ENCODE measurements around the gene ZSWIM5.
"Not testable (repeated sequence)": the region's sequence is repeated elsewhere in the genome, so short reads cannot be mapped to it uniquely, and the experiment has no call there.

The ZSWIM5 gene

DNA sequence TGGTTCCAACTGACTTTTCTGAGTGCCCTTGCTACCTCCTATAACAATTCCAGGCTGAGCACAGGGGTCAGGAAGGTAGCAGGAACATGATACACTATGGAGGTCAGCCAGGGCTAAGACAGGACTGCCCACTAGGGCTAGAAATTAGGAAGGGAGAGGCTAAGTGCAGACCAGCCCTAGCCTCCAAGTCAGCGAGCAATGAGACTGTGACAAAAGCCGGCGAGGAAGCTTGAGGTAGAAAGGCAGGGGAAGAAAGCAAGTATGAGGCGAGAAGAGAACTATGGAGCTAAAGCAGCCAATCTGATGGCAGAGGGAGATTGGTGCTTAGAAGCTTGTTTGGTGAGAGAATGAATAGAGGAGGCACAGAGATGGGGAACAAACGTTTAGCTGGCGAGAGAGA, 189.6 kb downstream of the ZSWIM5 start:
- DNase-seq = no peak

DNA sequence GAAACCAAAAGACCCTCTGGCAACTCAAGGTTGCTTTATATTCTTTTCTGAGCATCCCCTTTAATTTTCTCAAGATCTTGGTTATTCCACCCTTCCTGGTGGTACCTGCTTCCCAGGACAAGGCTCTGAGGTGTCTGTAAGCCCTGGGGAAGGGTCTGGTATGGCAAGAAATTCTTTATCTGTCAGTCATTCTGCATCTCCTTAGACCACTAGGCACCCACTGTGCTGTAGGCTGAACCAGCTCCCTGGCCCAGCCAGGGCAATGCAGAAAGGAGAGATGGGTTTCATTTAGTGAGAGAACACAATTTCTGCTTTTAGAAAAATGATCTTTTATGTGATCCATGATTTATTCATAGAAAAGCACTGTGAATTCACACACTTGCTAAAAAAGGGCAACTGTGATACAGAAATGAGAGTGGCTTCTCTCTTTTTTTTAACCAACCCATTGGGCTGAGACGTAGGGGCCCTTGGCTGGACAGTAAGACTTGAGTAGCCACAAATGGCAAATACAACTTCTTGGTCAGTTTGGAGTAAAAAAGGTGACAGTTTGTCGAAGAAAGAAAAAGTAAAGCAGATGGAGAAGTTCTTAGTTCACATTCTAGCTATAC, 190.2 kb downstream of the ZSWIM5 start:
- no peak for DNase-seq

DNA sequence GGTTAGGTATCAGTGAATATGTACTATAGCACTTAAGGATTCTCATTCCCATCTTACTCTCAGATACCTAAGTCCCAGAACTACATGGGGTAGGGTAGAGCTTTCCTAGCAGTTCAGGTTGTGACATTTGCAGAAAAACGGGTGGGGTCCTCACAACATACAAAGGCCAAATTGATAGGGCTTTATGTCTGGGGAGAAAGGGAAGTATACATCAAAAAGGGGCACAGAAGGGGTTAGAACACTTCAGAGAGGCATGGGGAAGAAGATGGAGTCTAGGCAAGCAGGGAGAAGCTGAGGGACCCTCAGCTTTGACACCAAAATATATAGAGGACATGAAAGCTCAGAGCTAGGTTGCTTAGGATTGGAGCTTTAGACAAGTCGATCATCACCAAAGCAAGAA, 190.7 kb downstream of the ZSWIM5 start:
- DNase-seq = no peak

DNA sequence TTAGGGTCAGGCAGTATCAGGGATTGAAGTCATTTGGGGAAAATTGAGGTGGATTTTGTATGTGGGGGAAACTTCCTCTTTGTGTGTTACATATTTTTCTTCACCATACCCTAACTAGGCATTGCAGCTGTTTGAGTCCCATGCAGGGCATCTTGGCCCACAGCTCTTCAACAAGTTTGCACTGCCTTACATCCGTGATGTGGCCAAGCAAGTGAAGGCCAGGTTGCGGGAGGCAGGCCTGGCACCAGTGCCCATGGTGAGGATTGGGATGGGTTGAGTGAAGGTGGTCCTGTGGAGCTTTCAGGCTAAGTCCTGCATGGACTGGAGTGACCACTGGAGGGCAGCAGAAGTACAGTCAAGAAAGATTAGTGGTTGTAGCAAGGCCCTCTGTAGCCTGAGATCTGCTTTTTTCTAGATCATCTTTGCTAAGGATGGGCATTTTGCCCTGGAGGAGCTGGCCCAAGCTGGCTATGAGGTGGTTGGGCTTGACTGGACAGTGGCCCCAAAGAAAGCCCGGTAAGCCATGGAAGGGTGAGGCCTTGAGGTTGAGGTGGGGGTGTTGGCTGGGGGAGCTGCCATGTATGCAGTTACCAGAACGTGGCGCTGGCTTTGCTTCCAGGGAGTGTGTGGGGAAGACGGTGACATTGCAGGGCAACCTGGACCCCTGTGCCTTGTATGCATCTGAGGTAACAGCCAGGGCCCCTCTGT, 191.9 kb downstream of the ZSWIM5 start:
- peak; percentile 88 for DNase-seq

DNA sequence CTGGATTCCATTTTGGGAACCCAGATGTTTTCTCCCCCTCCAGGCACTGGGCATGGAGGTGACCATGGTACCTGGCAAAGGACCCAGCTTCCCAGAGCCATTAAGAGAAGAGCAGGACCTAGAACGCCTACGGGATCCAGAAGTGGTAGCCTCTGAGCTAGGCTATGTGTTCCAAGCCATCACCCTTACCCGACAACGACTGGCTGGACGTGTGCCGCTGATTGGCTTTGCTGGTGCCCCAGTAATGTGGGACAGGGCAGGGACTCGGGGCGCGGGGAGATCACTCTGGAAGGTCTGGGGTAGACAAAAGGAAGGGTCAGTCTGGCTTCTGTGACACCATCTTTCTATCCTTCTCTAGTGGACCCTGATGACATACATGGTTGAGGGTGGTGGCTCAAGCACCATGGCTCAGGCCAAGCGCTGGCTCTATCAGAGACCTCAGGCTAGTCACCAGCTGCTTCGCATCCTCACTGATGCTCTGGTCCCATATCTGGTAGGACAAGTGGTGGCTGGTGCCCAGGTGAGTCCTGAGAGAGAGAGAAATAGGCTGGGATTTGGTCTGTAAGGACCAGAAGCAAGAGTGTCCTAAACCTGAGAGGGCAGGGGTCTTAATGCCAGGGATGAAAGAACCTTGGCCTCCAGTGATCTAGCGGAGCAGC, 192.7 kb downstream of the ZSWIM5 start:
- no peak for DNase-seq

DNA sequence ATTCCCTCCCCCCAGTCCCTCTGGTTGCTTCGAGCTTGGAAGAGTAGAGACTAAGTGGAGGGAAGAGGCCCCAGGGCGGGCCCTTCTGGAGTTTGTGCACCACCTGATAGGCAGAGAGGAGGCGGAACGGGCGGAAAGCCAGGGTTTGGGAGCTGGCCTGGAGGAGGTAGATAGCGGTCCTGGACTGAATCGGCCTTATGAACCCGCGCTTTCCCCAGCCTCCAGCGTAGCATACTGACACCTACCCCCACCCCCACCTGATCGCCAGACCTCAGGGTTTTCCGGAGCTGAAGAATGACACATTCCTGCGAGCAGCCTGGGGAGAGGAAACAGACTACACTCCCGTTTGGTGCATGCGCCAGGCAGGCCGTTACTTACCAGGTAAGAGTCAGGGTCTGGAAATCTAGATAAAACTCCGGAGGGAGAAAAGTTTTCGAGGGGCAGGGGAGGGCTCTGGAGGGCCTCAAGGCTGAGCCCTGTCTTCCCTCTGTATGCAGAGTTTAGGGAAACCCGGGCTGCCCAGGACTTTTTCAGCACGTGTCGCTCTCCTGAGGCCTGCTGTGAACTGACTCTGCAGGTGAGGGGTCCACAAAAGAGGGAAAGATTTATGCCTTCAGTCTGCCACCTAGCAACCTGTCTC, 193.6 kb downstream of the ZSWIM5 start:
- peak; percentile 74 for DNase-seq

DNA sequence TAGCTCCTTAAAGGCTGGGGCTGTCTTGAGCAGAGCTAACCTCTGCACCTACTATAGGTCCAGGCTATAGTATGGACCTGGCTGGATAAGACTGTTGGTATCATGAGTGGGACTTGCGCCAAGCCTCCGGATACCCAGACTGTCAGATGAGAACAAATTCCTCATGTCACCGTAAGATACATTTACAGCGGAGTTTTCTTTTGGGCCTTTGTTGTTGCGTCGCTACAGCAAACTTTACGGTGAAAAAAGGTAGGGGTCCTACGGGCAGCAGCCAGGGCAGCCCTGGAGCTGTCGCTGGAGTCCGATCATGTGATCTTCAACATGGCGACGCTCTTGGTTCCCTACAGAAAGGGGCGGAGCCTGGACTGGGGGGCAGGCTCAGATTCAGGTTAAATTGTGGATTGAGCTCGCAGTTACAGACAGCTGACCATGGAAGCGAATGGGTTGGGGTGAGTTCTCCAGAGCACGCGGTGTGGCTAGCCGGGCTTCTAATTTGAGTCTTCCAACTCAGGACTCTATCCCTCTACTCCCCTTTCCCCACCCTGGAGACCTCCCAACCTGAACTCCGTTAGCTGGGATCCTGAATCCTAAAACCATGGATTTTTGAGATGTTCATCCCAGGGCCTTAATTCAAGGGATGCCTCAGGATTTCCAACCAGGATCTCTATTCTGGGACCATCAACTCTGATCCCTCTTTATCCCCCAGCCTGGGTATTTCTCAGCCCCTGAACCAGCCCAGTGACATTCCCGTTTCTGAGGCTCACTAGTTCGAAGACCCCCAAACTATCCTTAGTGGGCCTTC, 194.4 kb downstream of the ZSWIM5 start, which contains the start of gene UROD:
TSS of gene UROD (plus strand) at position 418 of the 802 bp plus-strand sequence. CDS start at position 430, 12 bp downstream.
- peak; percentile 94 for DNase-seq

DNA sequence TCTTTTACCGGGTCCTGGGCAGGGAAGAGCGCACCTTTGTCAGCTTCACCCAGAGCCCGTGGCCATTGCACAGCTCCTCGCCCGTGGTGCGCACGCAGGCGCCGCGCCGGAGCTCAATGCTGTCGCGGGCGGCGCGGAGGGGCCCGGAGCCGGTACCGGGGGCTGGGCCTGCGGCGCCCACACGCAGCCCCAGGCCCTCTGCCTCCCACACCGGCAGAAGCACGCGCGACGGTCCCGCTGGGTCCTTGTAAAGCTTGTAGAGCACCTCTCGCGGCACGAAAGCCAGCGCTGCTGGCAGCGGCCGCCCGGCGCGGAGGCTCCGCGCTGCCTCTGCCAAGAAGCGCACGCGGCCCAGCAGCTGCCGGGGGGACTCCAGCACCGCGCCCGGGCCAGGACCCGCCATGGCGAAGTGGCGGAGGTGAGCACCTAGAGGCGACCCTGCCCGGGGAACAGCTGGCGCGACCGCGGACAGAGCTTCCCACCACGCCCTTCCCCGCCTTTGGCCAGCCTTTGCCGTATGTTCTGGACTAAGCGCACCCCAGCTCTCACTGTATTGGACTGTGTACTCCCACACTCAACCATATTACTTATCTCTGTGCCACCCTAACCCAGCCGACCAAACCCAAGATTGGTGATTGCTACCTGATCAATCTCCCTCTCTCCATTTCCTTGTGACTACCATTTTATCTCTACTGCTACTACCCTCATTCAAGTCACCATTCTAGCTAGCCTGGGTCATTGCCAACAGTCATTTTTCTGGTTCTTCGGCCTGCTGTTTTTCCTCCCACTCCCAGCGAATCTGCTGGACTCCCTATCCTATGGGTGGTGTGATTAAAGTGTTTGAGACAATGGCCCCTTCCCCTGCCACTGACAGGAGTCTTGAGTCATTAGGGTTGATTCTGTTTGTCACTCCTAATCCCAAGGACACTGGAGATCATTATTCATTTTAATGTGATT, 195.3 kb downstream of the ZSWIM5 start, which contains the start of gene HECTD3:
TSS of gene HECTD3 (minus strand) at position 470 of the 957 bp plus-strand sequence. CDS start at position 403, 67 bp downstream.
- DNase-seq = peak; percentile 88

DNA sequence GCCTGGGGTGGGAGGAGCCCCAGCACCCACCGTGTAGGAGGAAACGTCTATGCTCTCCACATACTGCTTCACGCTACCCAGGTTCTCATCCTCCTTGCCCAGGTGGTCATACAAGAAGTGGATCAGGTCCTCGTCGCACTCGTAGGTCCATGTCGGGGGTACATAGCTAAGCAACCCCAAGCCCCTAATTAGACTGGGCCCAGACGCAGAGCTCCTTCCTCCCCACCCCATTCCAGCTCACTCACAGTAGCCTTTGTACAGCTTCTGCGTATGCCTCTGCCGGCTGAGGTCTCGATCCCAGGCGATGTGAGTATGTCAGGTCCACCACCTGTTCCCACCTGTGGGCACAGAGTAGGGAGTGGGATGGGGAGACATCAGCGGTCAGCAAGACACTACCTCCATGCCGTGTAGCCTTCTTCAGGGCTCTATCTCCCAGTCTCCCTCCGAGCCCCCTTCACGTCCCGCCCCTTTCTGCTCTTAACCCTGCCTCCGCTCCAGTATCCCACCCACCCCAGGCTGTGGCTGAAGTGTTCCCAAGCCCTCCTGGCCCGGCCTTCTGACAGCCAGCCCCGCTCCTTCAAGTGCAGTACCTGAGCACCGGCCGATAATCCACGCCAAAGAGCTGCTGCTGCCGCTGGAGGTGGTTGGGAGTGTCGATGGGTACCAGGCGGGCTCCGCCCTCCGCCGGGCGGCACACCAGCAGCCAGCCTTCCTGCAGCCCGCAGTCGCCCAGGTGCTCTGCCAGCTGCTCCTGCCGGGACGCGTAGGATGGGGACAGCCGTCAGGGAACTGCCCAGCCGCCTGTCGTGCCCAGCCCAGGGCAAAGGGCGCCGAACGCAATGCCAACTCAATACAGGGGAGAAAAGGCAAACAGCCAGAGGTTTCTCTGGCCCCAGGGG, 196.2 kb downstream of the ZSWIM5 start:
- no peak for DNase-seq

DNA sequence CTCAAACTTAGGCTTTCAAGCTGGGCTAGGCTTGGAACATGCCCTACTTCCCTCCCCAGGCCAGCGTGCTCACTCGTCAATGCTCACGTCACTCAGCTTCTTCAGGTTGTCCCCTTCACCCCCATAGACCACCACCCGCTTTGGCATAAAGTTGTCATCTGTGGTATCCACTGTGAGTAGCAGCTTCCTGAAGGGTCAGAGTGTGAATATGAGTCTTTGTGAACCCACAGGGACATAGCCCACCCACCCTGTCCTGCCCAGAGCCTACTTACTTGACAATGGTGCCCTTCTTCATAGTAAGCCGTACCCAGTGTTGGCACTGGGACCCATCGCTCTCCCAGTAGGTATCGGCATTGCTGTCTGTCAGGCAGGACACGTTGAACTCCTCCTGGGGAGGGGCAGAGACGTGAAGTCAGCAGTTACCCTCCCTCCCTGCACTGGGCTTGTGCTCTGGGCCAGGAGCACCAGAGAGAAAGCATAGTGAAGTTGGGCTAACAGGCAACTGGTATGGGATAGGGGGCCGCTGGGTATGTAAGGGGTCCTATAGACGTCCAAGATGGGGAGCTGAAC, 197.0 kb downstream of the ZSWIM5 start:
- no peak for DNase-seq

DNA sequence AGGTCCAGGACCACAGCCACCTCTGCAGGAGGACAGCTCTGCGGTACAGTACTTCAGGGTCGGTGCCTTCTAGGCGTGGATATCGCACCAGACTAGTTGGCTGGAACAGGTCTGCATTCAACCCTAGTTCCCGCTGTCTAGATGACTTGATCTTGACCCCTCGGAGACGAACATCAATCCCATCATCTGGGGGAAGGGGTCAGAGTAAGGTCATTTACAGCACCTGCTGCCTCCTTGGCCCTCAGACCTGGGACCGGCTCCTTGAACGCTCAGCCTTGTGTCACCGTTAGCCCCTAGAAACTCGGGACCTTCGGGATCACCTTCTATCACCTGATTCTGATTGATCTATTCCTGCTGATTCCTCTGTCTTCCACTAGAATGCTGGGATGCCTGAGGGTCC, 197.9 kb downstream of the ZSWIM5 start:
- DNase-seq = no peak

DNA sequence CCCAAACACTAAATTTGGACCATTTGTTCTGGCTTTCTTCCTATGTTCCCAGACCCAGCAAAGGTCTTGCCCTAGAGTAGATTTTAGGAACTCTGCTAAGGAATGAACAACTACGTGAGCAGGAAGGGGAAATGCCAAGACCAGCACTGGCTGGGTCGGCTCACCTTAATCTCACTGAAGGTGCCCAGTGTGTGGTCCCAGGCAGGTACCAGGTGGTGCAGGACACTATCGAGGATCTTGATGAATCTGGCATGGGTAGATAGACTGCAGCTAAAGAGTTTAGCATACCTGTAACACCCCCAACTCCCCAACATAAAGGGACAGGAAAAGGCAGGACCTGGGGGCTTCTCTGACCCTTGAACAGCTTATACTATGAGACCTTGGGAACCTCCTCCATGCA, 198.3 kb downstream of the ZSWIM5 start:
- DNase-seq = no peak

DNA sequence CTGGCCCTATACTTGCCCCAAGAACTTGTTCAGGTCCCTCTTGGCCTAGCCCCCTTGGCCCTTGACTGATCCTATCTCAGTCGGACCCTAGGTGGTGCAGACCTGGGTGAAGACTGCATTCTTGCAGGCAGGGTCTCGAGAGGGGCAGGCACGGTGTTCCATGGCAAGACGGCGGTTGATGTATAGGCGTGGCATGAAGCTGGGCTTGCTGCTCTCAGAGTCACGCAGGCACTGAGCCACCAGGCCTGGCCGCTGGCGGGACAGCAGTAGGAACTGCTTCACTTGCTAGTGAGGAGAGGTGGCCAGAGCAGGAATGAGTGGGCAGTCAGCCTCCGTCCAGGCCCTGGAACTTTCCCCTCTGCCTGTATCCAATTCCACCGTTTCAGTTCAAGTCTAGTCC, 199.1 kb downstream of the ZSWIM5 start:
- DNase-seq = no peak

DNA sequence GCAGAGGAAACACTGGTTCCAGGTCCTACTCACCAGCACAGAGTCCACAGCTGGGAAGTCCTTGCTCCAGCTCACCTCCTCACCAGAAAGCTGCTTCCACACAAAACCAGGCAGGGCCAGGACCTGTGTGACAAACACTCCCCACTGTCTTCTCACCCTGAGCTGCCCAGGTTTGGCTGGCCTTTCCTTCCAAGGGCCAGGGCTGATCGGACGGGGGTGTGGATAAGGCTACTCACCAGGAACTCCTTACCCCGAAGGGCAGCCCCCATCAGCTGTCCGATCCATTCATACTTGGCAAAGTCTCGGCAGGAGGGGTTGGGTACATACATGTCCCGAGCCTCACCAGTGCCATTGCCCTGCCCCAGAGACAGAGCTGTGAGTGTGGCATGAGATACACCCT, 200.6 kb downstream of the ZSWIM5 start:
- DNase-seq = no peak

DNA sequence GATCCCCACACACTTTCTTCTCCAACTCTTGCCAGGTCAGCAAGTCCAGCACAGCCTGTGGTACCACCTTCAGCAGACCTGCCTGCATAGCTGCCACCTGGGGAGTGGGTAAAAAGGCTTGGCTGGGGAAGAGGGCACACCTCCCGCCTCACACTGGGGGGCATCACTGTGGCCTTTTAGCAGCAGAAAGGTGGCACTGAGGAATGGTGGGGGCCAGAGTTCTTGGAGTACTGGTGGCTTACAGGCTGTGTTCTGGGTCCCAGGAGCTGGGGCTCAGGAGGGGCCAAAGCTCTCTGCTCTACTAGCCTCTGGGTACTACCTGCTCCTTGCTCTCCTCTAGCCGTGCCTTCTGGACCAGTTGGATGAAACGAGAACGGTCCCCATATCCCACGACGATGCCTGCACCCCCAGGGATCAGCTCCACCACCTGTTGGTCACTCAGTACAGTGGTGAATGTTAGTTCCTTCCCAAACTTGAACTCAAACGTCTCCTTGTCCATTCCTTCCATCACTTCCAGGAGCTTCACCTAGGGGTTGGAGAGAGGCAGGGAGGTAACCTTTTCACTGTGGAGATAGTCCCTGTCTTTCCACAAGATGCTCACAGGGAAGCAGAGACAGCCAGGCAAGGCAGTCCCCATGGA, 202.0 kb downstream of the ZSWIM5 start:
- DNase-seq = no peak

DNA sequence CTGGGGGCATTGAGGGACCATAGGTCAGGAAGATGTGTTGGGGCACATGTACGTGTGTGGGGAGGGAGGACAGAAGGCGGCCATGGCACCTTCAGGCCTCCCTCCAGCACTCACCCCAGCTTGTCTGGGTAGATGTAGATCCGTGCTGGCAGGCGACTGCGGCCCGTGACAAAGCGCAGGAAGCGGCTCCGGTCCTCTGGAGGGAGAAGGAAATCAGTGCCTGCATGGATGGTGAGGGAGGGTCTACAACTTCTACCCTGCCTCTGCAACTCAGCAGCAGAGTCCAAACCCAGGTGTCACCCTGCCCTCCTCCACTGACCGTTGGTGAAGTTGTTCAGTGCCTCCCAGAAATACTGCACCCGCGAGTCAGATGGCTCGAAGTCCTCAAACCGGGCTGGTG, 202.7 kb downstream of the ZSWIM5 start:
- DNase-seq = no peak

DNA sequence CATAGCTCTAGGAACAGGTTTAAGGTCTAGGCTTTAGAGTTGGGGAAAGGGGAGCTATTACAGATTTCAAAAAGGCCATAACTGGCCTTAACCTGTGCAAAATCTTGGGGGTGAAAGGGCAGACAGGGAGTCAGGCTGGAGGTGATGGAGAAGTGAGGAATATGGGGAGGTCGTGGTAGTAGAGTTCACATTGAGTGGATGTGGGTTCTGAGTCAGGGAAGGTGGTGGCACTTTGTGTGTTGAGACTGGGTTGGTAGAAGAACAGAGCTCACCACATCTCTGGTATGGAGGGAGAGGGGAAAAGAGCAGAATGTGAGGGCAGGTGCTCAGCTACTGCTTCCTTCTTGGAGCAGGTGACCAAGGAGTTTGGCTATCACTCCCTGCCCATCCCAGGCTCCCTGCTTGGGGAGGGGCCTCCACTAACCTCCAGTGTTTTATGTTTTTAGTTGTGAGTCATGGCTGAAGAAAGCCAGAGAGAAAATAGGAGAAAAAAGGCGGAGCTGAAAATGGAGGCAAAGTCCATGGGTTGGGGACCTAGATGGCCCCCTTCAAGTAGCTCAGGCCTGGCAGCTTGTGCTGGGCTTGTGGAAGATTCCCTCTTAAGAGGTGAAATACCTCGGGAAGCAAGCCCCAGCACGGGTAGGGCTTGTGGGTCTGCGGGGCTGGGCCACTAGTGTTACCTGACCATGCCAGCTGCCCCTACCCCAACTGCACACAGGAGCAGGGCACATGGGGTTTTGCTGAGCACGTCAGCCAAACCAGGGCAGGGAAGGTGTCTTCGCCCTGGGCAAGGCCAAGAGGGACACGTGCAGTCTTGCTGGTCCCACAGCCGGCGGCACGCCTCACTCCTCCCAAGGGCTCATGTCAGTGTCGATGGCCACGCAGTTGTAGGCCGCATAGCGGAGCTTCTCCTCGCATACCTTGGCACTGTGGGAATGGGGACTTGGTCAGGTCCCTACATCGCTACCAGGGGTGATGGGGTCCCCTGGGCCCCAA, 203.5 kb downstream of the ZSWIM5 start:
- DNase-seq = no peak

DNA sequence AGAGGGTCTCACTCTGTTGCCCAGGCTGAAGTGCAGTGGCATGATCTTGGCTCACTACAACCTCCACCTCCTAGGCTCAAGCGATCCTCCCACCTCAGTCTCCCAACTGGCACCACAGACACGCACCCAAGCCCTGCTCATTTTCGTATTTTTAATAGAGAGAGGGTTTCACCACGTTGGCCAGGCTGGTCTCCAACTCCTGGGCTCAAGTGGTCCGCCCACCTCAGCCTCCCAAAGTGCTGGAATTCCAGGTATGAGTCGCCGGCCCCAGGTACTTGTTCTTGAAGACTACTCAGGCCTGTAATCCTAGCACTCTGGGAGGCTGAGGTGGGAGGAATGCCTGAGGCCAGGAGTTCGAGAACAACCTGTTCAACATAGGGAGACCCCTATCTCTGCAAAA, 204.8 kb downstream of the ZSWIM5 start:
- not testable (repeated sequence) for DNase-seq

Data from right hindlimb (tissue), 1 donor.